ENCODE data around the gene ENTR1. TPM values are rescaled to one million over a fixed set of nuclear protein-coding genes. Genes with fewer than 3 reads are reported as not detected.

Gene ENTR1
- polyA plus RNA-seq, 1 donor from 2014 or later, result 63.7 TPM

DNA sequence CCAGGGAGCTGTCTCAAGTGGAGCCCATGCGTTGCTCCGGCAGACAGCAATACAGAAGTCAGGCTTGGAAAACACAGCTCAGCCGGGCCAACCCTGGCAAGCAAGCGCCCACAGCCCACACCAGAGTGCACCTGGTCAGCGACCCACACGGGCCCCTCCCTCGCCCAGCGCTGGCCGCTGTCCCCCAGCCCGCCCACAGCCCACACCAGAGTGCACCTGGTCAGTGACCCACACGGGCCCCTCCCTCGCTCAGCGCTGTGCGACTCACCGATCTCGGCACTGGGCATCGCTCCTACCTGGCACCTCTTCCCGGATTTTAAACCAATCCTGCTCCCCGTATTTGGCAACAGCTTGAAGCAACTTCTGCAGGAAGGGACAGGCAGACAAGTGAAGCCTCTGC is 23.2 kb downstream of the ENTR1 start:
- Histone ChIP-seq H3K9ac (ENCODE audit: low read length) (no peak overlapping the region), H3K27me3 (ENCODE audit: insufficient read depth, low read depth, low read length) (no peaks in the 10 kb centered on the region), H3K9me2 (ENCODE audit: insufficient read depth, low read length) (no peaks in the 10 kb centered on the region), H3K36me3 (ENCODE audit: insufficient read depth, low read length) (no peaks in the 10 kb centered on the region), H4K20me1 (ENCODE audit: insufficient read depth) (no peaks in the 10 kb centered on the region), H3K4me3 (ENCODE audit: low read length) (no peak overlapping the region), H3F3A (ENCODE audit: insufficient read depth, low read length, poor library complexity, severe bottlenecking) (no peaks in the 10 kb centered on the region), H3K4me2 (ENCODE audit: low read length) (no peak overlapping the region), H3K27ac (ENCODE audit: low read length) (no peak overlapping the region), H3K9me3 (ENCODE audit: low read length) (no peaks in the 10 kb centered on the region), H3K79me2 (replicated peaks; ENCODE audit: insufficient read depth, low read length) (no peaks in the 10 kb centered on the region), H2AFZ (ENCODE audit: low read depth, low read length) (no peak overlapping the region)
- TF ChIP-seq SMC3 (conservative IDR thresholded peaks at IDR 0.05; ENCODE audit: poor library complexity), result no peak
- TF ChIP-seq EZH2 (IDR thresholded peaks at IDR 0.05; ENCODE audit: borderline replicate concordance, insufficient read depth, low read length, poor library complexity, severe bottlenecking), result no peak
- TF ChIP-seq MXI1 (conservative IDR thresholded peaks at IDR 0.05; ENCODE audit: poor library complexity, severe bottlenecking), result no peak
- TF ChIP-seq, protein P1, sequence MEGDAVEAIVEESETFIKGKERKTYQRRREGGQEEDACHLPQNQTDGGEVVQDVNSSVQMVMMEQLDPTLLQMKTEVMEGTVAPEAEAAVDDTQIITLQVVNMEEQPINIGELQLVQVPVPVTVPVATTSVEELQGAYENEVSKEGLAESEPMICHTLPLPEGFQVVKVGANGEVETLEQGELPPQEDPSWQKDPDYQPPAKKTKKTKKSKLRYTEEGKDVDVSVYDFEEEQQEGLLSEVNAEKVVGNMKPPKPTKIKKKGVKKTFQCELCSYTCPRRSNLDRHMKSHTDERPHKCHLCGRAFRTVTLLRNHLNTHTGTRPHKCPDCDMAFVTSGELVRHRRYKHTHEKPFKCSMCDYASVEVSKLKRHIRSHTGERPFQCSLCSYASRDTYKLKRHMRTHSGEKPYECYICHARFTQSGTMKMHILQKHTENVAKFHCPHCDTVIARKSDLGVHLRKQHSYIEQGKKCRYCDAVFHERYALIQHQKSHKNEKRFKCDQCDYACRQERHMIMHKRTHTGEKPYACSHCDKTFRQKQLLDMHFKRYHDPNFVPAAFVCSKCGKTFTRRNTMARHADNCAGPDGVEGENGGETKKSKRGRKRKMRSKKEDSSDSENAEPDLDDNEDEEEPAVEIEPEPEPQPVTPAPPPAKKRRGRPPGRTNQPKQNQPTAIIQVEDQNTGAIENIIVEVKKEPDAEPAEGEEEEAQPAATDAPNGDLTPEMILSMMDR (IDR thresholded peaks at IDR 0.05; ENCODE audit: poor library complexity, severe bottlenecking), result no peak
- no peak for TF ChIP-seq RAD21 (conservative IDR thresholded peaks at IDR 0.05)
- no peak for TF ChIP-seq TAF1 (IDR thresholded peaks at IDR 0.05; ENCODE audit: low read depth)
- TF ChIP-seq, protein P2, sequence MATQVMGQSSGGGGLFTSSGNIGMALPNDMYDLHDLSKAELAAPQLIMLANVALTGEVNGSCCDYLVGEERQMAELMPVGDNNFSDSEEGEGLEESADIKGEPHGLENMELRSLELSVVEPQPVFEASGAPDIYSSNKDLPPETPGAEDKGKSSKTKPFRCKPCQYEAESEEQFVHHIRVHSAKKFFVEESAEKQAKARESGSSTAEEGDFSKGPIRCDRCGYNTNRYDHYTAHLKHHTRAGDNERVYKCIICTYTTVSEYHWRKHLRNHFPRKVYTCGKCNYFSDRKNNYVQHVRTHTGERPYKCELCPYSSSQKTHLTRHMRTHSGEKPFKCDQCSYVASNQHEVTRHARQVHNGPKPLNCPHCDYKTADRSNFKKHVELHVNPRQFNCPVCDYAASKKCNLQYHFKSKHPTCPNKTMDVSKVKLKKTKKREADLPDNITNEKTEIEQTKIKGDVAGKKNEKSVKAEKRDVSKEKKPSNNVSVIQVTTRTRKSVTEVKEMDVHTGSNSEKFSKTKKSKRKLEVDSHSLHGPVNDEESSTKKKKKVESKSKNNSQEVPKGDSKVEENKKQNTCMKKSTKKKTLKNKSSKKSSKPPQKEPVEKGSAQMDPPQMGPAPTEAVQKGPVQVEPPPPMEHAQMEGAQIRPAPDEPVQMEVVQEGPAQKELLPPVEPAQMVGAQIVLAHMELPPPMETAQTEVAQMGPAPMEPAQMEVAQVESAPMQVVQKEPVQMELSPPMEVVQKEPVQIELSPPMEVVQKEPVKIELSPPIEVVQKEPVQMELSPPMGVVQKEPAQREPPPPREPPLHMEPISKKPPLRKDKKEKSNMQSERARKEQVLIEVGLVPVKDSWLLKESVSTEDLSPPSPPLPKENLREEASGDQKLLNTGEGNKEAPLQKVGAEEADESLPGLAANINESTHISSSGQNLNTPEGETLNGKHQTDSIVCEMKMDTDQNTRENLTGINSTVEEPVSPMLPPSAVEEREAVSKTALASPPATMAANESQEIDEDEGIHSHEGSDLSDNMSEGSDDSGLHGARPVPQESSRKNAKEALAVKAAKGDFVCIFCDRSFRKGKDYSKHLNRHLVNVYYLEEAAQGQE (IDR thresholded peaks at IDR 0.05; ENCODE audit: borderline replicate concordance), result no peak
- TF ChIP-seq EP300 (conservative IDR thresholded peaks at IDR 0.05; ENCODE audit: poor library complexity, severe bottlenecking), result no peak
- TF ChIP-seq POLR2AphosphoS5 (IDR thresholded peaks at IDR 0.05), result no peak

DNA sequence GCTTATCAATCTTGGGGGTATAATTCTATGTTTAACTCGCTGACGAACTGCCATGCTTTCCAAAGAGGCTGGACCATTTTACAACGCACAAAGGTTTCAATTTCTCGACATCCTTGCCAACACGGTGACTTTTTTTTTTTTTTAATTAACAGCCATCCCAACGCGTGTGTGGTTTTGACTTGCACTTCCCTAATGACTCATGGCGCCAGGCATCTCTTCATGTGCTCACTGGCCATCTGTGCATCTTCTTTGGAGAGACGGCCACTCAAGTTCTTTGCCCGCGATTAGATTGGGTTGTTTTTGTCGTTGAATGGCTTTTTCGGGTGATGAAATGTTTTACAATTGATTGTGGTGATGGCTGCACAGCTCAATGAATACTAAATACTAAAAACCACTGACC is 24.4 kb downstream of the ENTR1 start:
- no peaks in the 10 kb centered on the region for H3K79me2 ChIP-seq (replicated peaks; ENCODE audit: insufficient read depth, low read length)
- H3K4me2 ChIP-seq (ENCODE audit: low read length), result no peak overlapping the region
- no peak for TF ChIP-seq EZH2 (IDR thresholded peaks at IDR 0.05; ENCODE audit: borderline replicate concordance, insufficient read depth, low read length, poor library complexity, severe bottlenecking)
- no peak for TF ChIP-seq MXI1 (conservative IDR thresholded peaks at IDR 0.05; ENCODE audit: poor library complexity, severe bottlenecking)
- no peak for TF ChIP-seq RAD21 (conservative IDR thresholded peaks at IDR 0.05)
- no peak for TF ChIP-seq SMC3 (conservative IDR thresholded peaks at IDR 0.05; ENCODE audit: poor library complexity)
- TF ChIP-seq EP300 (conservative IDR thresholded peaks at IDR 0.05; ENCODE audit: poor library complexity, severe bottlenecking), result no peak
- TF ChIP-seq, protein P2 (IDR thresholded peaks at IDR 0.05; ENCODE audit: borderline replicate concordance), result no peak
- H3K27me3 ChIP-seq (ENCODE audit: insufficient read depth, low read depth, low read length), result no peaks in the 10 kb centered on the region
- H3K36me3 ChIP-seq (ENCODE audit: insufficient read depth, low read length), result no peaks in the 10 kb centered on the region
- H3K9me2 ChIP-seq (ENCODE audit: insufficient read depth, low read length), result no peaks in the 10 kb centered on the region
- no peak overlapping the region for H3K27ac ChIP-seq (ENCODE audit: low read length)
- H2AFZ ChIP-seq (ENCODE audit: low read depth, low read length), result no peak overlapping the region
- no peak overlapping the region for H3K9ac ChIP-seq (ENCODE audit: low read length)
- H3K9me3 ChIP-seq (ENCODE audit: low read length), result no peaks in the 10 kb centered on the region
- no peak overlapping the region for H3K4me3 ChIP-seq (ENCODE audit: low read length)
- no peaks in the 10 kb centered on the region for H3F3A ChIP-seq (ENCODE audit: insufficient read depth, low read length, poor library complexity, severe bottlenecking)
- no peaks in the 10 kb centered on the region for H4K20me1 ChIP-seq (ENCODE audit: insufficient read depth)

Data from neural cell (in vitro differentiated cells).